ENCODE data around the gene KRT36.

- no peak for TF ChIP-seq CTCF (IDR thresholded peaks at IDR 0.05; ENCODE audit: extremely low read depth in 1 of 2, insufficient read depth in 1 of 2, low read depth in 1 of 2, low read length in 2 of 2)
- no peak for TF ChIP-seq POLR2A (IDR thresholded peaks at IDR 0.05; ENCODE audit: low read depth, low read length)
- TF ChIP-seq FOS (IDR thresholded peaks at IDR 0.05; ENCODE audit: borderline replicate concordance, insufficient read depth, low read length), result no peak
- no peak for TF ChIP-seq POLR2AphosphoS5 (IDR thresholded peaks at IDR 0.05; ENCODE audit: insufficient read depth, low read depth, low read length)
- TF ChIP-seq JUN (IDR thresholded peaks at IDR 0.05; ENCODE audit: borderline replicate concordance, insufficient read depth, insufficient read length, low read depth), result no peak
- TF ChIP-seq EZH2 (IDR thresholded peaks at IDR 0.05; ENCODE audit: borderline replicate concordance, low read depth, low read length, severe bottlenecking), result no peak
Measured at GRCh38 chr17:41538565-41538991, 48.9 kb upstream of the KRT36 start.

All from endothelial cell of umbilical vein (primary cell).